Aortic smooth muscle cell (primary cell): ENCODE measurements around the gene STK16. TPM values are rescaled to one million over a fixed set of nuclear protein-coding genes. Genes with fewer than 3 reads are reported as not detected.

Source experiments
- total RNA-seq: library from RNA; depleted of rRNA; stranded (reverse); fragments of >200 nt; gene quantifications from 2 replicates; pipeline ENCODE4 v1.2.3, GENCODE V29; 2014

The STK16 gene, protein sequence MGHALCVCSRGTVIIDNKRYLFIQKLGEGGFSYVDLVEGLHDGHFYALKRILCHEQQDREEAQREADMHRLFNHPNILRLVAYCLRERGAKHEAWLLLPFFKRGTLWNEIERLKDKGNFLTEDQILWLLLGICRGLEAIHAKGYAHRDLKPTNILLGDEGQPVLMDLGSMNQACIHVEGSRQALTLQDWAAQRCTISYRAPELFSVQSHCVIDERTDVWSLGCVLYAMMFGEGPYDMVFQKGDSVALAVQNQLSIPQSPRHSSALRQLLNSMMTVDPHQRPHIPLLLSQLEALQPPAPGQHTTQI
- total RNA-seq = 26.8 and 34.8 TPM in 2 replicates

DNA sequence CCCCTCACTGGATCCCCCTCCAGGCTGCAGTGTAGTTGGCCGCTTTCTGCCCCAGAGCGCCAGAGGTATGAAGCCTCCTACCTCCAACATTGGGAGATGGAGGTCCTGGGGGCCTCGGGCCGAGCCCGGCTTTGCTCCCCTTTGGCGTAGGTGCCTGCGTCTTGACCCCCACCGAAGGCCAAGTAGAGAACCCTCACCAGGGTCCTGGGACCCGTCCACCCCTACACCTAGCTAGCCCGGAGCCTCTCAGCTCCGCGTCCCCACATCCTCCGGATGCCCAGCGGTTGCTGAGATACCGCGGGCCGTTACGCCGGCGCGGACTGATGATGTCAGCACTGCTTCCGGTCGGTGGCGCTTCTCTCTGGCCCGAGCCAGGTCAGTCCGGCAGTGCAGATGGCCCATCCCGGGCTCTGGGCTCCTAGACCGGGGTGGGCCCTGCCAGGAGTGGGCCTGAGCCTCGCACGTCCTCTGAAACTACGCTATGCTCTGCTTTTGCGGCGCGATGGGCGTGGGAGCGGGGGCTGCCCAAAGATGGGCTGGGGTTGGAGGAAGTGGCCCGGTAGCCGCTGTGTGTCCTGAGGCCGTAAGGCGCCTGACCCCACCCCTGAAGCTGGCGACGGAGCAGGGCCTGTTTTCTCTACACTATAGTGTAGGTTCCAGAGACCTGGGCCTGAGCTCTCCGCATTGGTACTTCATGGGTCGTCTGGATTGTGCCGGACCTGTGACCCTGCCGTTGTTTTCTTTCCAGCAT, at the start of gene STK16, which contains the start of gene GLB1L:
TSS of gene STK16 (plus strand) at position 332 of the 751 bp plus-strand sequence. CDS start 521 bp downstream, outside the sequence.
TSS of gene GLB1L (minus strand) at position 297 of the 751 bp plus-strand sequence. CDS start 1,871 bp downstream, outside the sequence.

DNA sequence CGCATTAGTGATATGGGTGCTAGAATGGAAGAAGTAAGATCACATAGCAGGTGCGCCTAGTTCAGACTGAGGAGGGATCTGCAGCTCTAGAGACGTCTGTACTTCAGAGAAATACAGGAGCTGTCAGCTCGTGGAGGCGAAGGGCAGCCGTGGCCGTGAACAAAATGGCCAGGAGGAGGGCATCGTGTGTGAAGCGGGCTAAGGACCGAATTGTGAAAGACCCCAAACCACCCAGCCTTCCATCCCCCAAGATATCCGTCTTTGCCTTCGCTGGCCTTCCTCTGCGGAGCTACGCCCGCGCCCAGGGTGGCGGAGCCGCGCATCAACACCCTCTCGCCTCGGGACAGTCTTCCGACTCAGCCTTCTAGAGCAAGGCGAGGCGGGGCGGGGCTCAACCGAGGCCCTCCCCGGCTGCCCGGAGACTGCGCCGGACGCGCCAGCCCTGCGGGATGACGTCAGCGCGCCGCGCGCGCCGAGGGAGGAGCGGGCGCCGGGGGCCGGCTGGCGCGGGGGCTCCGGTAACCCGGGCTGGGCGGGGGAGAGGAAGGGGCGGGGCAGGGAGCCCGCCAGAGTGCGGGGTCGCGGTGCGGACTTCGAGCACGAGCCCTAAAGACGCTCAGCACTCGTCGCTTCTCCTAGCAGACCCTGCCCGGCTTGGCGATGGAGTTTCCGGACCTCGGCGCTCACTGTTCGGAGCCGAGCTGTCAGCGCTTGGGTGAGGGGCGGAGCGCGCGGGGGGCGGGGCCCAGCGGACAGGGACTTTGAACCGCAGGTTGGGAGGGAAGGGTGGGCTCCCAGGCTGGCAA, 38.7 kb upstream of the STK16 start, which contains the start of gene ZFAND2B:
TSS of gene ZFAND2B (plus strand) at position 455 of the 806 bp plus-strand sequence. CDS start at position 661, 206 bp downstream.

DNA sequence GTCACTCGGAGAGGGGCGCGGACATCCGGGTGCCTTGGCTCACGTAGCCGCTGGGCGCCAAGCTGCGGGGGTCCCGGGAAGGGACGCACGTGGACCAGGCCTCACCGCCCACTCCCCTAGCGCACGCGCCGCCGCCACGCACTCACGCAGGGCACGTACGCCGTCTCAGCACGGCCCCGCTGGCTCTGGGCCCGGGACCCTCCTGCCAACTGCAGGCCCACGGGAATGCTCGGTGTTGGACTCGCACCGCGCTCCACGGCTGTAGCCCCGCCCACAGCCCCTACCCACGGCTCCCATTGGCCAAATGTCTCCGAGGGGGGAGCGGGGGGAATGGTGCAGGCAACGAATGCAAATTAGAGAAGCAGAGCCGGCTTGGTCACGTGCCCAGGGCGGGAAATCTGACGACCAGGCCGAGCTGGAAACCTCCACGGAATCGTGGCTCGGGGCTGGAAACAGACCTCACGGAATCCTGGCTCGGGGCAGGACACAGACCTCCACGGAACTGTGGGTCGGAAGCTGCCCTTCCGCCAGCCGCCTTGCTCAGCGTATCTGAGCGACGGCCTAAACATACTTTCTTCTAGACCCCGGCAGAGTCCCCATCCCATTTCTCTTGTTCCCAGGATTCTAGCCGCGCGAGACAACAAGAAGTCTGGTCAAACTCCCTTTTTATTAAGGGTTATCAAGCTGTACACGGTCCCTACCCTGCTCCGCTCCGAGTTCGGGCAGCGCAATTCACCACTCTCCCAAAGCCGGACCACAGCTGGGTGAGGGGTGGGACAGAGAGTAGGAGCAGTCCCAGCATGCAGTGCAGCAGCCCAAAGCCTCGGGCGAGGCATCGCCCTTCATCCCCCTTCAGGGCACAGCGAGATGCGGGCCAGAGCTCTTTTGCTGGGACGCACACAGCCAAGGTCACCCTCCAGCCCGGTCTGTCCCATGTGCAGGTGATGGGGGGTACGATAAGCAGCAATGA, 26.3 kb upstream of the STK16 start, which contains the start of gene ABCB6:
TSS of gene ABCB6 (minus strand) at position 227 of the 970 bp plus-strand sequence. CDS start 285 bp downstream, outside the sequence.

DNA sequence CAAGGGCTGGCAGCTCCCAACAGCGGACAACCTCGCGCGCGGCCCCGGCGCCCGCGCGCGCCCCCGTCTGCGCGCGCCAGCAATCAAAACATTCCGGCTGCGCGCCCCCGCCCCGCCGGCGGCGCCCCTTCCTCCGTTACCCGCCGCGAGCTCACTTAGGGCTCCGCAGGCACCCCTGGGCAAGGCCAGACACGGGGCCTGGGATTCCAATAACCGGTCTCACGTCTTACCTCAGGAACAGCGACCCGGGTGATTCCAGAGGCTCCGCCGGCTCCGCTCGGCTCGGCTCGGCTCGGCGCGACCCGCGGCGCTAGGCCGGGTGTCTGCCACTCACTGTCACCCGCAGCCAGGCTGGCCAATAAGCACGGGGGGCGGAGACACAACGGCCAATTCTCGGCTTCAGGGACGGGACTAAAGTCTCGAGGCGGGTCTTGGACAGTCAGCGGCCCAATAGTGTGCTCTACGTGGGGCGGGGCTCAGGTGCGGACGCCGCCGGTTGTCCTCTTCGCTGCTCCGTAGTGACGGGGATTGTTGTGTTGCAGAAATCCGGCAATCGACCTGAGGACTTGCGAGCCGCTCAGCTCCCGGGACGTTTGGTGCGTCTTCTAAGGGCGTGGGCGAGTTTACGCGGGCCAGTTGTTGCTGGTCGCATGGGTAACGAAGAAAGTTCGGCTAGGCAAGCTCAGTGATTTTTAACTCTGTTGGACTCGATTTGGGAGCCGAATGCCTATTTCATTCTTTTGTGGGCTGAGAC, 15.8 kb upstream of the STK16 start, which contains the start of the genes ANKZF1 and ATG9A:
TSS of gene ANKZF1 (plus strand) at position 502 of the 754 bp plus-strand sequence. CDS start 452 bp downstream, outside the sequence.
TSS of gene ATG9A (minus strand) at position 332 of the 754 bp plus-strand sequence. CDS start 1,612 bp downstream, outside the sequence.

DNA sequence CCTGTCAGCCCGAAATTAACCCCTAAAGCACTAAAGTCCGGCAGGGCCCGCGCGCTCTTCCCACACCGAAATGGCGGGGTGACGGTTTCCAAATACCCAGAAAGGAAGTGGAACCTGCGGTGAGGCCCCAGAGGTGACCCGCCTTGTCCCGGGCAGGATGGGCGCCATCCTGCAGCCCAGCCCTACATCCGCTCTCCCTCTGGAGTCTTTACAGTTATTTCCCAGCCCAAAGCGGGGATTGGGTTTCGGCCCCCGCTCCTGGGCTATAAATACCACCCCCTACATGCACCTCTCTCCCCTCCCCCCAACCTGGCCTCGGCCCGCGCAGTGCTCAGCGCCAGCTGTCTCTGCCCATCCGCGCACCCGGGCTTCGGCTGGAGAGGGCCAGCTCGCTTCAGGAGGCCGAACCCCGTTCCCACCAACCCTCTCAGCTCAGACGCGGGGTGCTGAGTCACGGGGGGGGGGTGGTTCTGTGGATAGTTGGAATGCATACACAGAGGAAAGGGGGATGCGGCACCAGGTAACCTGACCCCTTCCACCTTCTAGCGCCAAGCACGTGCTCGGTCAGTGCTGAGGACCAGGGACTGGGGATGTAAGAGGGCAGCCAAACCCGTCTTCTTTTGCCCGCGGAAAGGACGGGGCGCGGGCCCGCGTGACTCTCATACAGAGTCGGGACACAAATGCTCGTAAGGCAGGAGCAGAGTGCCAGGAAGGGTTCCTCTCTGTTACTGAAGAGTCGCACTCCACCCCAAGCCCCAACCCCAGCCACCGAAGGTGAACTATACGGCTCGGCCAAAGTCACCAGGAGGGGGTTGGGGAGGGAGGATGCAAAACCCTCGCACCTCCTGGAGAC, 7.8 kb downstream of the STK16 start, which contains the start of gene TUBA4B:
TSS of gene TUBA4B (plus strand) at position 344 of the 853 bp plus-strand sequence. CDS start at position 509, 165 bp downstream.

DNA sequence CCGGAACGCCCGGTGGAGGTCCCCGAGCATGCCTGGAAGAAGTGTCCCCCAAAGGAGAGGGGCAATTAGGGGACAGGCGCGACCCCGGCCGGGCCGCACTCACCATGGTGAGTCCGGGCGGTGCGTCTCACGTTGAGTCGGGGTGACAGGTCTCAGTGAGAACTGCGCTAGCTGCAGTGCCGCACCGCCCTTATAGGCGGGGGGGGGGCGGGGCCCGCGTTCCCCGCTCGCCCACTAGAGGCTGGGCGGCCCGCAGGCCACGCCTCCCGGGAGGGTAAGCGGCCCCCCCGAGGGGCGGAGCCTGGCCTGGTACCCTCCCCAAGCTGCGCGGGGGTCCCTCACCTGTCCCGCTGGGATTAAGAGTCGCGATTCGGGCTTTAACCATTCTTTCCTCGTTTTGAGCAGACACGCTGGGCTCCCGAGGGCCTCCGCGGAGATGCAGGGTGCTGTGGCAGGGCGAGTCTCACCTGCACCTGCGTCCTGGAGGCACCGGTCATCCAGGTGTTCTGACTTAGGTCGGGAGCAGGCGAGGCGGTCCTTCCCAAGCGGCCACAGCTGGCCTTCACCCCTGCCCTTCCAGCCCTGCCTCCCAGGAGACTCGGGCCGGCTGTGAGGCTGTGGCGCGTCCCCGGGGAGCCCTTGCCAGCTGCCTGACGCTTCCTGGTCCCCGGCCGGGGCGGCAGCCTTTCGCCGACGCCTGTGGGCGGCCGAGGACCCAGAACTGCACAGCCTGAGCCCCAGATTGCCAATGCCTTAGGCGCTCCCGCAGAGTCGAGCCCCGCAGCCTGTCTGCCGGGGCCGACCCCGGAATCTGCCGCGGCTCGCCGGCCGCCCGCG, 8.7 kb downstream of the STK16 start, which contains the start of gene TUBA4A:
TSS of gene TUBA4A (minus strand) at position 166 of the 837 bp plus-strand sequence. CDS start at position 106, 60 bp downstream.

DNA sequence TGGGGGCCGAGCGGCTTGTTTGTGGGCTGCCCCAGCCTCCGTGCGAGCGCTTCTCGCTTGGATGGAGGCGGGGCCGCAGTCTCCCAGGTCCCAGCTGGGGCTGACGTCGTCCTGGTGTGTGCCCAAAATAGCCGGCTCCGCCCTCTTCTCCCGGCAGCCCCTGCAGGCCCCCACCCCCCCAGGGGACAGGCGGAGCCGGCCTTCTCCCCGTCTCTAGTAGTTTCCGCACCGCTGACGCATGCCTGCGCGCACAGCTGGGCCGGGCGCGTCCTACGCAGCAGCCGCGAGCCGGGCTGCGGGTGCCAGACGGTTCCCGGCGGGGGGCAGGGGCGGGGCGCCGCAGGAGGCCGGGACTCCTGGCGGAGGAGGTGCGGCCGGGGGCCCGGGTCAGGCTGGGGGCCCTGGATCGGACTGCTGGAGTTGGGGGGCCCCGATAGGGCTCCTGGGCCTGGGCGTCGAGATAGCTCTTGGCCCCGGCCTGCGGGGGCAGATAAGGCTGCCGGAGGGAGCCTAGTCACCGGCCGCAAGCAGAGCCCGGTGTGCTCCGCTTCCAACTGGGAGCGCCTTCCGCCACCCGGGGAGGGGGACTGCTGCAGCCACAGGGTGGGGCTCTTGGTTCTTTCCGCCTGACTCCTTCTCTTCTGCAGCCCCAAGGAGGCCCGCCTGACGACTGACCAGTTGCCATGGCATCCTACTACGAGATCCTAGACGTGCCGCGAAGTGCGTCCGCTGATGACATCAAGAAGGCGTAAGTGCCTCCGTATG, 34.1 kb downstream of the STK16 start, which contains the start of gene DNAJB2:
TSS of gene DNAJB2 (plus strand) at position 216 of the 765 bp plus-strand sequence. CDS start at position 684, 468 bp downstream.

Other genes starting within 250 kb of the STK16 start
- not detected in 2 replicates for gene CFAP65, start 204.0 kb upstream of the STK16 start, total RNA-seq
- gene IHH, start 184.6 kb upstream of the STK16 start, total RNA-seq = under 0.01 TPM in 1 of 2 replicates, not detected in the other
- gene NHEJ1, start 84.7 kb upstream of the STK16 start, total RNA-seq = 10.8 and 11.6 TPM in 2 replicates
- gene SLC23A3, start 75.5 kb upstream of the STK16 start, total RNA-seq = 1.6 TPM in 2 replicates
- 37.9 and 41.9 TPM in 2 replicates for gene CNPPD1, start 68.6 kb upstream of the STK16 start, total RNA-seq
- 64.1 and 72.9 TPM in 2 replicates for gene RETREG2, start 67.2 kb upstream of the STK16 start, total RNA-seq
- gene ZFAND2B, start 38.7 kb upstream of the STK16 start, total RNA-seq = 30.0 and 37.5 TPM in 2 replicates
- 21.6 and 28.3 TPM in 2 replicates for gene ABCB6, start 26.5 kb upstream of the STK16 start, total RNA-seq
- gene ATG9A, start 15.8 kb upstream of the STK16 start, total RNA-seq = 43.5 and 44.4 TPM in 2 replicates
- gene ANKZF1, start 15.7 kb upstream of the STK16 start, total RNA-seq = 17.6 and 20.6 TPM in 2 replicates
- gene GLB1L, start within 50 bp of the STK16 start, total RNA-seq = 15.3 and 20.3 TPM in 2 replicates
- gene TUBA4B, start 7.8 kb downstream of the STK16 start, total RNA-seq = not detected in 2 replicates
- gene TUBA4A, start 8.4 kb downstream of the STK16 start, total RNA-seq = 19.1 and 30.1 TPM in 2 replicates
- 39.4 and 43.2 TPM in 2 replicates for gene DNAJB2, start 33.9 kb downstream of the STK16 start, total RNA-seq
- gene PTPRN, start 63.9 kb downstream of the STK16 start, total RNA-seq = 0.25 and 0.40 TPM in 2 replicates
- not detected in 2 replicates for gene RESP18, start 87.3 kb downstream of the STK16 start, total RNA-seq
- 47.6 and 49.3 TPM in 2 replicates for gene DNPEP, start 142.4 kb downstream of the STK16 start, total RNA-seq
- gene DES, start 172.9 kb downstream of the STK16 start, total RNA-seq = 0.13 and 0.62 TPM in 2 replicates
- gene SPEG, start 189.4 kb downstream of the STK16 start, total RNA-seq = 11.1 and 25.1 TPM in 2 replicates